Activated CD4-positive, alpha-beta T cell treated with anti-CD3 and anti-CD28 coated beads for 36 hours (primary cell): ENCODE measurements around the gene CERKL. TPM values are rescaled to one million over a fixed set of nuclear protein-coding genes. Genes with fewer than 3 reads are reported as not detected.

ENCODE experiments used
- ATAC-seq: fragments of 200-7000 bp; cut with Tn5 transposase; one replicate; pipeline ENCODE4 v1.10.0; 2021; ENCODE audit warnings: mild to moderate bottlenecking, moderate library complexity
- CTCF ChIA-PET: fragments of 350-600 bp; sonication (Branson Sonifier 250); formaldehyde crosslinking; loops from one replicate; lab custom pipeline; 2021; ENCODE audit warnings: antibody characterized with exemption; lab: Charles Lee
- POLR2A ChIA-PET: fragments of 350-600 bp; sonication (Branson Sonifier 250); formaldehyde crosslinking; loops from one replicate; lab custom pipeline; 2021; ENCODE audit warnings: antibody characterized with exemption, inconsistent platforms; lab: Charles Lee
- DNase-seq: peaks from one replicate; pipeline ENCODE4 v3.0.0-alpha.2; 2020
- H3K27ac Mint-ChIP-seq: one replicate; pipeline ENCODE4 v1.8.0; 2021; ENCODE audit warnings: mixed read lengths
- H3K27me3 Mint-ChIP-seq: one replicate; pipeline ENCODE4 v1.8.0; 2021; ENCODE audit warnings: mixed read lengths
- H3K36me3 Mint-ChIP-seq: one replicate; pipeline ENCODE4 v1.8.0; 2021; ENCODE audit warnings: low read depth, mixed read lengths
- H3K4me1 Mint-ChIP-seq: one replicate; pipeline ENCODE4 v1.8.0; 2021; ENCODE audit warnings: mixed read lengths
- H3K4me3 Mint-ChIP-seq: one replicate; pipeline ENCODE4 v1.8.0; 2021; ENCODE audit warnings: mild to moderate bottlenecking, moderate library complexity, mixed read lengths
- H3K9me3 Mint-ChIP-seq: one replicate; pipeline ENCODE4 v1.8.0; 2021; ENCODE audit warnings: low read depth, mixed read lengths
- intact Hi-C, 2 experiments: fragments of 100-400 bp; cut with DNase I in 1 of 2; cut with micrococcal nuclease in 1 of 2; formaldehyde crosslinking; loops; one replicate each; pipeline versions ENCODE4 v1.14.2 to v1.15.1; 2022 to 2024; cut with DNase I, micrococcal nuclease
- total RNA-seq, 2 experiments: library from RNA; stranded (reverse); gene quantifications; one replicate each; pipeline ENCODE4 v1.2.3, GENCODE V29; 2021

CERKL gene
- total RNA-seq, 2 experiments from 2014 or later: 0.07 TPM; not detected in 1

GRCh38 chr2:181594322-181594721, 62.6 kb downstream of the CERKL start:
- H3K36me3 Mint-ChIP-seq: no peaks in the 10 kb centered on the region
- CTCF ChIA-PET: no interaction called here
- no peaks in the 10 kb centered on the region for H3K9me3 Mint-ChIP-seq

GRCh38 chr2:181589779-181590178, 67.1 kb downstream of the CERKL start:
- H3K27me3 Mint-ChIP-seq: peaks cover 1% of the 10 kb centered on the region
- ChIA-PET CTCF (interaction anchor here (0.6 kb wide), 1 partner anchor 517 kb away, joined by 3 read pairs; no protein-coding TSS in a partner anchor), POLR2A (interaction anchor here (0.7 kb wide), 1 partner anchor 34 kb away, joined by 4 read pairs; no protein-coding TSS in a partner anchor)
- H3K4me1 Mint-ChIP-seq: peaks cover 9% of the 10 kb centered on the region
- ATAC-seq (no peak), DNase-seq (no peak)
- H3K36me3 Mint-ChIP-seq: no peaks in the 10 kb centered on the region
- no peaks in the 10 kb centered on the region for H3K9me3 Mint-ChIP-seq
- intact Hi-C loops: no loop called here
- no peak overlapping the region for H3K4me3 Mint-ChIP-seq
- H3K27ac Mint-ChIP-seq: no peak overlapping the region

More at GRCh38 chr2:181594322-181594721, 62.6 kb downstream of the CERKL start:
- no peak for DNase-seq
- intact Hi-C loops: no loop called here
- POLR2A ChIA-PET: no interaction called here
- ATAC-seq: no peak
- no peaks in the 10 kb centered on the region for H3K4me1 Mint-ChIP-seq
- no peak overlapping the region for H3K27ac Mint-ChIP-seq
- no peaks in the 10 kb centered on the region for H3K27me3 Mint-ChIP-seq
- no peak overlapping the region for H3K4me3 Mint-ChIP-seq

DNA sequence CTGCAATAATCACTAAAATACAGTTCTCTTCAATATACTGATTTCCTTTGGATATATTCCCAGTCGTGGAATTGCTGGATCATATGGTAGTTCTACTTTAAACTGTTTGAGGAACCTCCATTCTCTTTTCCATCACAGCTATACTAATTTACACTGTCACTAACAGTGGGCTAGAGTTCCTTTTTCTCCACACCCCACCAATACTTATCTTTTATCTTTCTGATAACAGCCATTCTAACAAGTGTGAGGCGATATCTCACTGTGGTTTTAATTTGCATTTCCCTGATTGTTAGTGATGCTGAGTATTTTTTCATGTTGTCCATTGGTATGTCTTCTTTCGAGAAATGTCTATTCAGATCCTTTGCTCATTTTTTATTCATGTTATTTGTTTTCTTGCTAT, 68.4 kb downstream of the CERKL start:
- DNase-seq (no peak), ATAC-seq (no peak)
- Mint-ChIP-seq H3K4me1 (peaks cover 9% of the 10 kb centered on the region), H3K27me3 (peaks cover 3% of the 10 kb centered on the region), H3K9me3 (no peaks in the 10 kb centered on the region), H3K27ac (no peak overlapping the region), H3K4me3 (no peak overlapping the region), H3K36me3 (no peaks in the 10 kb centered on the region)
- intact Hi-C loops: no loop called here
- ChIA-PET POLR2A (no interaction called here), CTCF (no interaction called here)

- peak; percentile 10 for DNase-seq
These were observed 70.3 kb downstream of the CERKL start for GRCh38 chr2:181586569-181587081.

DNA sequence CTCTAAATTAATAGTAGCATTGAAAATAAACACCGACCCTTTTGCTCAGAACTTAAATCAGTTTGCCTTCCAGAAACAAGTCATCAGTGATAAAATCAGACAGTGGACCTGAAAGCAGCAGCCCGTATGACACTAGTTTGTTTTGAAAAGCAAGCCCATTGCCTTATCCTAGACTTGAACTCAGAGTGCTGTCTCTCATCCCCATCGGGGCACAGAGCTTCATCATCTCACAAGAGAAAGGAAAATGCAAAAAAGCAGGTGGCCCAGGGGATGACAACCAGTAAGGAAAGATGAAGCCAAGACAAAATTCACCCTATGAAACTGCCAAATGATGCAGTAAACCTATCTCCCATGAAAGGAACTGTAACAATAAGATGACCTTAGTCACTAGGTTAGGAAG, 71.2 kb downstream of the CERKL start:
- CTCF ChIA-PET: interaction anchor here (0.8 to 1.4 kb wide), 3 partner anchors 12 to 16 kb away, joined by 3 to 4 read pairs (median 3); no protein-coding TSS in a partner anchor
- Mint-ChIP-seq H3K4me3 (no peak overlapping the region), H3K27me3 (peaks cover 5% of the 10 kb centered on the region), H3K9me3 (no peaks in the 10 kb centered on the region), H3K4me1 (peaks cover 9% of the 10 kb centered on the region), H3K36me3 (no peaks in the 10 kb centered on the region), H3K27ac (no peak overlapping the region)
- DNase-seq: no peak
- intact Hi-C loops: no loop called here
- POLR2A ChIA-PET: interaction anchor here (0.7 kb wide), 1 partner anchor 816 kb away, joined by 3 read pairs; no protein-coding TSS in a partner anchor
- ATAC-seq: no peak

More at GRCh38 chr2:181586569-181587081, 70.3 kb downstream of the CERKL start:
- Mint-ChIP-seq H3K9me3 (no peaks in the 10 kb centered on the region), H3K4me3 (no peak overlapping the region), H3K27me3 (peaks cover 3% of the 10 kb centered on the region), H3K27ac (no peak overlapping the region), H3K36me3 (no peaks in the 10 kb centered on the region), H3K4me1 (peaks cover 9% of the 10 kb centered on the region)
- ATAC-seq: peak; percentile 57
- ChIA-PET POLR2A (no interaction called here), CTCF (interaction anchor here (0.6 to 2.0 kb wide), 6 partner anchors 13 to 129 kb away, joined by 3 to 8 read pairs (median 3); no protein-coding TSS in a partner anchor)
- intact Hi-C loops: no loop called here

DNA sequence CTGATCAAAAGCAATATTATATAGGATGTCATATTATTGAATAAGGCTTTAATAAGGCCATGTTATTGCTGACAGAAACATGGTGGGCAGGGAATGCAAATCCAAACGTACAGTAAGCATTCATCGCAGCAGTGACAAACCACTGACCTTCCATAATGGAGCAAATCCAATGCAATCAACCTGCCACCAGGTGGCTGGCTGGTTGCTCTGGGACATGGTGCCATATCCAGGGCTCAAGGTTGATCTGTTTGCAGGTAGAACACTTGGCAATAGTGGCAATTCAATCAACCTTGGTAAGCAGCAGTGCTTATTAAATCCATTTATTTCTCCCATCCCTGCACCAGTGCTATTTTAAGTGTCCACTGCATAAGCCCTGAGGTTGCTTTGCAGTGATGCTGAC, 75.4 kb downstream of the CERKL start:
- intact Hi-C loops: no loop called here
- ATAC-seq (no peak), DNase-seq (no peak)
- Mint-ChIP-seq H3K36me3 (no peaks in the 10 kb centered on the region), H3K27ac (no peak overlapping the region), H3K4me3 (no peak overlapping the region), H3K9me3 (no peaks in the 10 kb centered on the region), H3K4me1 (peaks cover 5% of the 10 kb centered on the region), H3K27me3 (peaks cover 5% of the 10 kb centered on the region)
- ChIA-PET CTCF (no interaction called here), POLR2A (no interaction called here)

GRCh38 chr2:181578829-181579228, 78.1 kb downstream of the CERKL start:
- ChIA-PET CTCF (no interaction called here), POLR2A (no interaction called here)
- no peaks in the 10 kb centered on the region for H3K9me3 Mint-ChIP-seq
- H3K4me3 Mint-ChIP-seq: no peak overlapping the region
- H3K36me3 Mint-ChIP-seq: no peaks in the 10 kb centered on the region
- no peak overlapping the region for H3K27ac Mint-ChIP-seq
- peaks cover 3% of the 10 kb centered on the region for H3K27me3 Mint-ChIP-seq
- DNase-seq (no peak), ATAC-seq (no peak)
- intact Hi-C loops: no loop called here
- H3K4me1 Mint-ChIP-seq: no peaks in the 10 kb centered on the region

- DNase-seq (no peak), ATAC-seq (no peak)
- ChIA-PET POLR2A (no interaction called here), CTCF (no interaction called here)
- peaks cover 3% of the 10 kb centered on the region for H3K27me3 Mint-ChIP-seq
- no peak overlapping the region for H3K4me3 Mint-ChIP-seq
- H3K27ac Mint-ChIP-seq: no peak overlapping the region
- intact Hi-C loops: no loop called here
- H3K9me3 Mint-ChIP-seq: no peaks in the 10 kb centered on the region
- H3K36me3 Mint-ChIP-seq: no peaks in the 10 kb centered on the region
- H3K4me1 Mint-ChIP-seq: no peaks in the 10 kb centered on the region
These were observed 80.5 kb downstream of the CERKL start for GRCh38 chr2:181576431-181576830.

DNA sequence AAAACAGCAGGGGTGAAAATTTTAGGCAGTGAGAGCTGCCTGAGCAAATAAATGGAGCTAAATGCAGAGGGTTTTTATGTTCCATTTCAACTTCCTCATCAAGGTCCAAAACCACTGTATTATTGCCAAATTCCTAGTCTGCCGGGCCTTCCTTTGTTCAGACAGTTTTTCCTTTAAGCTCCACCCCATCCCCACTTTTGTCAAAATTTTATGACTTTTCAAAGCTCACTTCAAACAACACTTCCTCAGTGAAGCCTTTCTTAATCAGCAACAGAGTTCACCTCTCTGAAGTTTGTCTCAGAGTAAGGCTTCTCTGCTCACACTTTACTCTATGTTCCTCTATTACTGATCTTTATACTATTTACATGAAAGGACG, 81.3 kb downstream of the CERKL start:
- Mint-ChIP-seq H3K4me1 (no peaks in the 10 kb centered on the region), H3K4me3 (no peak overlapping the region), H3K36me3 (no peaks in the 10 kb centered on the region), H3K27me3 (no peaks in the 10 kb centered on the region), H3K27ac (no peak overlapping the region), H3K9me3 (no peaks in the 10 kb centered on the region)
- ChIA-PET CTCF (interaction anchor here (0.6 to 1.1 kb wide), 4 partner anchors 24 to 694 kb away, joined by 3 to 4 read pairs (median 4); no protein-coding TSS in a partner anchor), POLR2A (interaction anchor here (0.5 kb wide), 1 partner anchor 108 kb away, joined by 3 read pairs; no protein-coding TSS in a partner anchor)
- ATAC-seq (no peak), DNase-seq (no peak)
- intact Hi-C loops: no loop called here

DNA sequence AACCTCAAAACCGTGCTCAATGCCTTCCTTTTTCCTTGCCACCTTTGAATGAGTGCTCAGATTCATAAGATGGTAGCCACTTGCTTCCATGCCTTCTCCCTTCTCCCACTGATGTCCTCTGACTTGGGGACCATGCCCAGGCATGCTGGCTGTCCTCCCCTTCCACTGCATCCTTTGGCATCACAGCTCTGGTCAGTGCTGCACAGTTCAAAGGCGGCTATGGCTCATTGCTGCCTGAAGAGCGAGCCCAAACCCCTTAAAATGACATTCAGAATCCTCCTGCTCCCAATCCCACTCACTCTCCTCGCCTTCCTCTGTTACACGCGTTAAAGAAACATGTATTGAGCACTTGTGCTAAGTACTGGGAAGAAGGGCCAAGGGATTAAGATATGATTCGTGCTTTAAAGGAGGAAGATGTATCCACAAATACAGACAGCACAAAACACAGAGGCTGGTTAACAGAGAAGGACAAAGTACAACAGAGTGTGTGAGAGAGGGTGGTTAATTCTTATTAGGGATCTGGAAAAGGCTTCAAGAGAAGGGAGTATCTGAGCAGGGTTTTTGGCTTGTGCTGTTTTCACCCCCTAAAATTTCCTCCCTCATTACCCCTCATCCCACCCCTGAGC, 81.8 kb downstream of the CERKL start:
- H3K27ac Mint-ChIP-seq: no peak overlapping the region
- DNase-seq: no peak
- intact Hi-C loops: no loop called here
- no peak overlapping the region for H3K4me3 Mint-ChIP-seq
- ChIA-PET POLR2A (interaction anchor here (0.5 kb wide), 1 partner anchor 107 kb away, joined by 3 read pairs; no protein-coding TSS in a partner anchor), CTCF (interaction anchor here (0.7 to 1.2 kb wide), 5 partner anchors 24 to 693 kb away, joined by 3 to 4 read pairs (median 3); no protein-coding TSS in a partner anchor)
- H3K4me1 Mint-ChIP-seq: no peaks in the 10 kb centered on the region
- no peaks in the 10 kb centered on the region for H3K9me3 Mint-ChIP-seq
- H3K27me3 Mint-ChIP-seq: no peaks in the 10 kb centered on the region
- H3K36me3 Mint-ChIP-seq: no peaks in the 10 kb centered on the region
- ATAC-seq: no peak

- no peaks in the 10 kb centered on the region for H3K27me3 Mint-ChIP-seq
These were observed 82.6 kb downstream of the CERKL start for GRCh38 chr2:181574321-181574720.

More at GRCh38 chr2:181574321-181574720, 82.6 kb downstream of the CERKL start:
- ATAC-seq (no peak), DNase-seq (no peak)
- no peaks in the 10 kb centered on the region for H3K9me3 Mint-ChIP-seq
- ChIA-PET CTCF (interaction anchor here (0.9 to 4.1 kb wide), 4 partner anchors 16 to 166 kb away, joined by 3 to 37 read pairs (median 4); no protein-coding TSS in a partner anchor), POLR2A (no interaction called here)
- intact Hi-C loops: loop anchor here in 1 of 2 experiments (5.0 kb wide), 1 partner anchor 138 kb away; no protein-coding TSS in a partner anchor
- H3K27ac Mint-ChIP-seq: no peak overlapping the region
- H3K36me3 Mint-ChIP-seq: no peaks in the 10 kb centered on the region
- no peak overlapping the region for H3K4me3 Mint-ChIP-seq
- H3K4me1 Mint-ChIP-seq: no peaks in the 10 kb centered on the region
